Psoas muscle (tissue), 8 donors: Measurements from ENCODE around the gene MYOM3. TPM values are rescaled to one million over a fixed set of nuclear protein-coding genes. Genes with fewer than 3 reads are reported as not detected.

Source experiments
- ATAC-seq, 4 donors: fragments of 200-7000 bp; cut with Tn5 transposase; one replicate each; pipeline ENCODE4 v1.9.1; 2020; ENCODE audit warnings: moderate library complexity in 3 of 4, mild to moderate bottlenecking in 2 of 4
- DNase-seq, 2 donors: peaks; one replicate each; pipeline ENCODE4 v3.0.0-alpha.2; 2020
- H3K27ac ChIP-seq: fragments of 200-600 bp; one replicate; pipeline ENCODE4 v1.8.0; 2022
- H3K27me3 ChIP-seq, 3 donors: fragments of 200-600 bp in 1 of 3; one replicate each; pipeline versions ENCODE4 v1.6.1 to v1.8.0; 2013 to 2022; ENCODE audit warnings: low read length in 2 of 3, mild to moderate bottlenecking in 2 of 3, moderate library complexity in 1 of 3; ENCODE audit not compliant: insufficient read depth in 3 of 3
- H3K36me3 ChIP-seq, 2 donors: fragments of 200-600 bp in 1 of 2; one replicate each; pipeline versions ENCODE4 v1.6.1 to v1.8.0; 2013 to 2022; ENCODE audit warnings: low read depth in 1 of 2, mild to moderate bottlenecking in 1 of 2, moderate library complexity in 1 of 2; ENCODE audit not compliant: insufficient read depth in 1 of 2
- H3K4me1 ChIP-seq: fragments of 200-600 bp; one replicate; pipeline ENCODE4 v1.8.0; 2022
- H3K4me3 ChIP-seq: fragments of 200-600 bp; one replicate; pipeline ENCODE4 v1.8.0; 2022; ENCODE audit warnings: mild to moderate bottlenecking
- H3K9me3 ChIP-seq: fragments of 200-600 bp; one replicate; pipeline ENCODE4 v1.8.0; 2022
- CTCF ChIP-seq: fragments of 200-600 bp; IDR thresholded peaks from one replicate; pipeline ENCODE4 v1.8.0; 2022; ENCODE audit warnings: antibody characterized with exemption
- WGBS, 3 donors: extraction: QIAGEN DNeasy Blood & Tissue Kit; methylation state at CpG; one replicate each; pipeline versions ENCODE4 v1.1.6 to v1.1.7; 2013; 5-methylcytosine and 5-hydroxymethylcytosine counted together
- intact Hi-C, 2 donors: fragments of 100-400 bp; cut with DNase I; formaldehyde crosslinking; loops; one replicate each; pipeline versions ENCODE4 v1.11.0 to v1.14.2; 2022
- polyA plus RNA-seq, 3 donors: library from polyadenylated mRNA; stranded (reverse); fragments of 200-250 nt; gene quantifications; one replicate each; pipeline ENCODE4 v1.2.3, GENCODE V29; 2013
- total RNA-seq, 4 donors: library from RNA; stranded (reverse); fragmentation: NEBNext Ultra II Directional in 2 of 4; extraction: Animal tissue kit (Norgen Biotek cat#: 25700) in 2 of 4; gene quantifications; one replicate each; pipeline versions ENCODE4 v1.2.1 to v1.2.4, GENCODE V29; 2021 to 2023
- donor health status: healthy with polysubstance abuse.
- donor health status: DM: no; HTN: no; CAD: no; lungs with moderate emphysema.
- donor health status: Bipolar disorder and iron deficiency.
- donor health status: healthy.
- donor health status: DM: yes; HTN: yes; CAD: no.
- donor health status: DM: no; HTN: no; CAD: no.
- donor health status: DM: no; HTN: no; CAD: no.
- donor health status: DM: yes; HTN: yes; CAD: no.

The MYOM3 gene
- total and polyA plus RNA-seq, 7 donors = 86.7 to 505 (median 152) TPM

- H3K9me3 ChIP-seq = no peaks in the 10 kb centered on the region
- H3K36me3 ChIP-seq = no peaks in the 10 kb centered on the region
- no peak overlapping the region for H3K4me3 ChIP-seq
- no peaks in the 10 kb centered on the region for H3K27me3 ChIP-seq
- TF ChIP-seq CTCF = no peak
- intact Hi-C loops = no loop called here
- H3K27ac ChIP-seq = no peak overlapping the region
- H3K4me1 ChIP-seq = no peaks in the 10 kb centered on the region
- DNase-seq = no peak
- ATAC-seq = no peak
- whole genome bisulfite sequencing, 3 donors = 90 to 93% (median 91%) methylated on average over 11 of the region's 11 CpGs
These were observed 28.0 kb upstream of the MYOM3 start for GRCh38 chr1:24139841-24140425.

- Histone ChIP-seq H3K27ac (no peak overlapping the region), H3K36me3 (no peaks in the 10 kb centered on the region), H3K27me3 (no peaks in the 10 kb centered on the region), H3K4me1 (no peaks in the 10 kb centered on the region), H3K4me3 (no peak overlapping the region), H3K9me3 (no peaks in the 10 kb centered on the region)
- no peak for TF ChIP-seq CTCF
- 72 to 78% (median 76%) methylated on average over 2 of the region's 2 CpGs for WGBS, 3 donors
- ATAC-seq (no peak), DNase-seq (no peak)
- intact Hi-C loops = no loop called here
These were observed 27.2 kb upstream of the MYOM3 start for GRCh38 chr1:24139222-24139489.

GRCh38 chr1:24138476-24139221, 26.7 kb upstream of the MYOM3 start:
- Histone ChIP-seq H3K27me3 (no peaks in the 10 kb centered on the region), H3K4me1 (no peaks in the 10 kb centered on the region), H3K27ac (no peak overlapping the region), H3K36me3 (no peaks in the 10 kb centered on the region), H3K4me3 (no peak overlapping the region), H3K9me3 (no peaks in the 10 kb centered on the region)
- no peak for ATAC-seq
- WGBS, 3 donors = 61 to 66% (median 65%) methylated on average over 13 of the region's 13 CpGs
- intact Hi-C loops = no loop called here
- no peak for DNase-seq
- TF ChIP-seq CTCF = no peak

- ATAC-seq = no peak
- DNase-seq = no peak
- Histone ChIP-seq H3K4me1 (no peaks in the 10 kb centered on the region), H3K4me3 (no peak overlapping the region), H3K9me3 (no peaks in the 10 kb centered on the region), H3K27ac (no peak overlapping the region), H3K27me3 (no peaks in the 10 kb centered on the region), H3K36me3 (no peaks in the 10 kb centered on the region)
- intact Hi-C loops = no loop called here
- no peak for TF ChIP-seq CTCF
- WGBS, 3 donors = 83 to 86% (median 84%) methylated on average over 13 to 15 of the region's 15 CpGs
These were observed 25.1 kb upstream of the MYOM3 start for GRCh38 chr1:24136956-24137539.
